ENCODE results near the gene RPL18A.
"Not testable (repeated sequence)": the region's sequence is repeated elsewhere in the genome, so short reads cannot be mapped to it uniquely, and the experiment has no call there.

The RPL18A gene

DNA sequence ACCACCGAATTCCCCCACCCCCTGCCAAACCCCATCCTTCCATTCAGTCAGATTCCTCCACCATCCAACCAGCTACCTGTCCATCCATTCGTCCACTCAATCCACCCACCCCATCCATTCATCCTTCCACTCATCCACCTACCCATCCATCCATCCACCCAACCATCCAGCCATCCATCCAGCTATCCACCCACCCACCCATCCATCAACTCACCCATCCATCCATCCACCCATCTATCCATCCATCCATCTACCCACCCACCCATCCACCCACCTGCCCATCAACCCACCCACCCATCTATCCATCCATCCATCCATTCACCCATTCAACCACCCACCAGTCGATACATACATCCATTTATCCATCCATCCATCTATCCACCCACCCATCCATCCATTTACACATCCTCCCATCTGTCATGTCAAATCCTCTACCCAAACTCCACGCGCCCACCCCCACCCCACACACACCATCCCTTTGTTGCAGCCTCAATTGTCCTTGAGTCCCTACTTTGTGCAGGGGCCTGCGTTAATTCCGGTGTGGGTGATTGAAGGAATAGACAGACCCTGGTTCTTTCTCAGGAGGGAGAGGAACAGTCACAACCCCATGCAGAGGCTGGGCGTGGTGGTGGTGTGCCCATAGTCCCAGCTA is 6.7 kb downstream of the RPL18A start:
- no peak for DNase-seq (ENCODE audit: low read depth, low spot score)

GRCh38 chr19:17866964-17867486 is 7.3 kb downstream of the RPL18A start:
- DNase-seq (ENCODE audit: low read depth, low spot score), result no peak

DNA sequence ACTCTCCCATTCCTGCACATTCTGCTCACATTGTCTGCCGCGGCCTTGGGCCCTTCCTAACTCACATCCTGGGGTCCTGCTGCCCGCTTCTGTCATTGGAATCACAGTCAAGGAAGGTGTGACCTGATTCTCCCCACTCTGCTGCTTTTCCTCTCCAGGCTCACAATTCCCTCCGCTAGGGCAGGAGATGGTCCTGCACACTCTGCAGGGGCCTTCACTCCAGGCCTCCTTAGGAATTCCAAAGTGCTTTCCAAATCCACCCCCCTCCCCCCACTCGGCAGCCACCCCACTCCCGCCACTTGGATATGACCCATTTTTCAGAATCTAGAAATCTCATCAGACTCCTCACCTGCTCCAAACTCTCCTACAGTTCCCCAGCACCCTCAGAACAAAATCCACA is 9.0 kb downstream of the RPL18A start:
- no peak for DNase-seq (ENCODE audit: low read depth, low spot score)

DNA sequence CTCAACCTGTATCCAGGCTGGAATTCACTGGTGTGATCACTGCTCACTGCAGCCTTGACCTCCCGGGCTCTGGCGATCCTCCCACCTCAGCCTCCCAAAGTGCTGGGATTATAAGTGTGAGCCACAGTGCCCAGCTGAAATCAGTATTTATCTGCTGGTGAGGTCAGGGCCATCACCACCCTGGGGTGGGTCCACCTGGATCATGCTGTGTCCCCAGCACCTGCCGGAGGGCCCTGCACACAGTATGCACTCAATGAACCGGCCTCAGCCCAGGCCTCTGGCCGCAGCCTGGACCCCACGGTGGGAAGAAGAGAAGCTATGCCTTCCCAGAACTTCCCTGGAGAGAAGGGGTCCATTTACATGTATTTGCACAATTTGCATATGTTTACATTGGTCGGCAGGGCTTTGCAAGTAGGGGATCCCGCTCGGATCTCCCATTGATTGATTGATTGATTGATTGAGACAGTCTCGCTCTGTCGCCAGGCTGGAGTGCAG is 9.5 kb downstream of the RPL18A start:
- DNase-seq (ENCODE audit: low read depth, low spot score), result no peak

GRCh38 chr19:17871032-17871877 is 11.5 kb downstream of the RPL18A start:
- DNase-seq (ENCODE audit: low read depth, low spot score), result no peak

- DNase-seq (ENCODE audit: low read depth, low spot score), result no peak
These were observed 12.2 kb downstream of the RPL18A start, which contains the start of gene SLC5A5 for GRCh38 chr19:17871878-17872250. SLC5A5 (plus strand) TSS chr19:17871945; CDS start chr19:17872320, 375 bp downstream.

DNA sequence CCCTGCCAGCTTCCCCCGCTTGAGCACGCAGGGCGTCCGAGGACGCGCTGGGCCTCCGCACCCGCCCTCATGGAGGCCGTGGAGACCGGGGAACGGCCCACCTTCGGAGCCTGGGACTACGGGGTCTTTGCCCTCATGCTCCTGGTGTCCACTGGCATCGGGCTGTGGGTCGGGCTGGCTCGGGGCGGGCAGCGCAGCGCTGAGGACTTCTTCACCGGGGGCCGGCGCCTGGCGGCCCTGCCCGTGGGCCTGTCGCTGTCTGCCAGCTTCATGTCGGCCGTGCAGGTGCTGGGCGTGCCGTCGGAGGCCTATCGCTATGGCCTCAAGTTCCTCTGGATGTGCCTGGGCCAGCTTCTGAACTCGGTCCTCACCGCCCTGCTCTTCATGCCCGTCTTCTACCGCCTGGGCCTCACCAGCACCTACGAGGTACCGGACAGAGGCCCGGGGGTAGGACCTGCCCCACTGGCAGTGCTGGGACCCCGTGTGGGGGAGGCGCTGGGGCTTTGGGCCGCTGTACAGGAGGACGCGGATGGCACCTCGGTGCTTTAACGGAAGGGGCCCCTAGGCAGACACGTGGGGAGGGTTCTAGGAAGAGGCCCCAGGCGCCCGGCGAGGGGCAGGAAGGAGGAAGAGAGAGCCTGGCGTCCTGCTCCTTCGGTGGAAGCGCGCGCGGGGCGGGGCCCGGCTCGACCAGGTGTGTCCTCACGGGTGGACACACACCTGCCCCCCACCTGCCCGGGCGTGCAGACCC is 12.7 kb downstream of the RPL18A start:
- no peak for DNase-seq (ENCODE audit: low read depth, low spot score)

- no peak for DNase-seq (ENCODE audit: low read depth, low spot score)
These were observed 14.4 kb downstream of the RPL18A start for GRCh38 chr19:17873786-17874757.

- no peak for DNase-seq (ENCODE audit: low read depth, low spot score)
These were observed 15.0 kb downstream of the RPL18A start for GRCh38 chr19:17874758-17875135.

DNA sequence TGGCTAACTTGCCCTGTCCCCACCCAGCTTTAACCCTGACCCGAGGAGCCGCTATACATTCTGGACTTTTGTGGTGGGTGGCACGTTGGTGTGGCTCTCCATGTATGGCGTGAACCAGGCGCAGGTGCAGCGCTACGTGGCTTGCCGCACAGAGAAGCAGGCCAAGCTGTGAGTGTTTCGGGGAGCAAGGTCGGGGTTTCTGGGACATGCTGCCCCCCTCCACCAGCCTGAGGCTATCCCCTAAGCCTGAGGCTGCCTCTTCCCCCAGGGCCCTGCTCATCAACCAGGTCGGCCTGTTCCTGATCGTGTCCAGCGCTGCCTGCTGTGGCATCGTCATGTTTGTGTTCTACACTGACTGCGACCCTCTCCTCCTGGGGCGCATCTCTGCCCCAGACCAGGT is 18.0 kb downstream of the RPL18A start:
- DNase-seq (ENCODE audit: low read depth, low spot score), result no peak

DNA sequence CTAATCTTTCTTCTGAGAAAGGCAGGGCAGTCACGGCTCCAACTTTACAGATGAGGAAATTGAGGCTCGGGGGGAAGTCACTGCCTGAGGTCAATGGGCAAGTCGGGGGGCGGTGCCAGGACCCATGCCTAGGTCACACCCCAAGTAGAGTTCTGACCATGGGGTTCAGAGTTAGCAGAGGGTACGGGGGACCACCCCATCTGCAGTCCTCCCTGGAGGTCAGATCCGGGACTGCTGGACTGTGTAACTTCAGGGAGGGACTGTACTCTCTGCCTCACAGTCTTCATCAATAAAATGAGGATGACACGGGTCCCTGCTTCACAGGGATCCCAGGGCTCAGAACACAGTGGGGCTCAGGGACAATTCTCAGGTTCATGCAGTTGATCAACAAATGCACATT is 19.8 kb downstream of the RPL18A start:
- no peak for DNase-seq (ENCODE audit: low read depth, low spot score)

DNA sequence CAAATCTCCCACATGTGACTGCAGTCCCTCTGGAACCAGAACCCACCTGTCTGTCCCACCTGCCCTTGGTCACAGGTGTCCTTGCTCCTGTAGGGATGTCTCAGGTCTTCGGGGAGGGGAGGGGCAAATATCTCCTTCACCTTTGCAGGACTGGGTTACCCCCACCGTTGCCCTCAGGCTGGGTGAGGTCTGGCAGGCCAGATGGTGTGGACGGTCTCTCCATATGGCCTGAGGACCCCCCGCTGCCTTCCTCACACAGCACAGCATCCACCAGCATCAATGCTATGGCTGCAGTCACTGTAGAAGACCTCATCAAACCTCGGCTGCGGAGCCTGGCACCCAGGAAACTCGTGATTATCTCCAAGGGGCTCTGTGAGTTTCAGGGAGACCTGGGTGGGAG is 22.0 kb downstream of the RPL18A start:
- DNase-seq (ENCODE audit: low read depth, low spot score), result no peak

GRCh38 chr19:17883627-17884410 is 24.1 kb downstream of the RPL18A start:
- DNase-seq (ENCODE audit: low read depth, low spot score), result no peak

DNA sequence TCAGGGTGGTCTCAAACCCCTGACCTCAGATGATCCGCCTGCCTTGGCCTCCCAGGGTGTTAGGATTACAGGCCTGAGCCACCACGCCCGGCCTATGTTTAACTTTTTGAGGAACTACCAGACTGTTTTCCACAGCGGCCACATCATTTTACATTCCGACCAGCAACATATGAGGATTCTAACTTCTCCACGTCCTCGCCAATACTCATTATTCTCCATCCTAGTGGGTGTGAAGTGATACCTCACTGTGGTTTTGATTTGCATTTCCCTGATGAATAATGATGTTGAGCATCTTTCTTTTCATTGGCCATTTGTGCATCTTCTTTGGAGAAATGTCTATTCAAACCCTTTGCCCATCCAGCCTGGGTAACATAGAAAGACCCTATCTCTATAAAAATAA is 26.8 kb downstream of the RPL18A start:
- no peak for DNase-seq (ENCODE audit: low read depth, low spot score)

DNA sequence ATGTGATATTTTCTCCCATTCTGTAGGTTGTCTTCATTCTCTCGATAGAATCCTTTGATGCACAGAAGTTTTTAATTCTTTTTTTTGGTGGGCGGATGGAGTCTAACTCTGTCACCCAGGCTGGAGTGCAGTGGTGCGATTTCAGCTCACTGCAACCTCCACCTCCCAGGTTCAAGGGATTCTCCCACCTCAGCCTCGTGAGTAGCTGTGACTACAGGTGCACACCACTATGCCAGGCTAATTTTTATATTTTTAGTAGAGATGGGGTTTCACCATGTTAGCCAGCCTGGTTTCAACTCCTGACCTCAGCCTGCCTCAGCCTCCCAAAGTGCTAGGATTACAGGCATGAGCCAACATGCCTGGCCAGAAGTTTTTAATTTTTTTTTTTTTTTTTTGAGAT is 27.5 kb downstream of the RPL18A start:
- not testable (repeated sequence) for DNase-seq (ENCODE audit: low read depth, low spot score)

DNA sequence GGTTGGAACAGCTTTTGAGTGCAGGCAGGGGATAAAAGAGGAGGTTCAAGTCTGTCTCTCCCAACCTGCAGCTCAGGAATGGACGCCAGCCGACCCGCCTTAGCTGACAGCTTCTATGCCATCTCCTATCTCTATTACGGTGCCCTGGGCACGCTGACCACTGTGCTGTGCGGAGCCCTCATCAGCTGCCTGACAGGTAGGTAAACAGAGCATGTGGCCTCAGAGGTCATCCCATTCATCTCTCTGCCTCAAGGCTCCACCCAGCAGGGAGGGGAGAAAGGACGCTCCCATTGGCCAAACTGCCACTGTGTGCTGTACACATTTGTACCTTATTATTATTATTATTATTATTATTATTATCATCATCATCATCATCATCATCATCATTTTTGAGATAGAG is 28.6 kb downstream of the RPL18A start:
- no peak for DNase-seq (ENCODE audit: low read depth, low spot score)

- no peak for DNase-seq (ENCODE audit: low read depth, low spot score)
These were observed 30.0 kb downstream of the RPL18A start for GRCh38 chr19:17889609-17890214.

- no peak for DNase-seq (ENCODE audit: low read depth, low spot score)
These were observed 34.1 kb downstream of the RPL18A start for GRCh38 chr19:17893766-17894165.

GRCh38 chr19:17902701-17903100 is 43.0 kb downstream of the RPL18A start:
- no peak for DNase-seq (ENCODE audit: low read depth, low spot score)

- DNase-seq (ENCODE audit: low read depth, low spot score), result no peak
These were observed 48.5 kb downstream of the RPL18A start for GRCh38 chr19:17908244-17908643.
